Astrocyte of the cerebellum (primary cell): ENCODE measurements around the gene MFSD1.

Source experiments
- DNase-seq: peaks from one replicate; pipeline ENCODE4 v3.0.0-alpha.2; 2011; ENCODE audit warnings: low read depth
- H3K4me3 ChIP-seq: 2 replicates; pipeline ENCODE4 v1.5.1; 2011; ENCODE audit warnings: mild to moderate bottlenecking, low read depth, low read length, moderate library complexity
- in situ Hi-C: cut with HindIII; loops from 2 replicates; pipeline ENCODE4 v1.10.0; 2017; ENCODE audit warnings: low sequenced_read_pairs
- TF ChIP-seq, protein P1 (sequence below): IDR thresholded peaks from 2 replicates; pipeline ENCODE4 v1.5.1; 2012; ENCODE audit warnings: low read length, low read depth, moderate library complexity, mild to moderate bottlenecking; ENCODE audit errors: missing control alignments

The MFSD1 gene

GRCh38 chr3:158765518-158766205, 36.2 kb upstream of the MFSD1 start:
- DNase-seq: no peak
- no peak overlapping the region for H3K4me3 ChIP-seq
- in situ Hi-C loops: no loop called here
- TF ChIP-seq, protein P1, sequence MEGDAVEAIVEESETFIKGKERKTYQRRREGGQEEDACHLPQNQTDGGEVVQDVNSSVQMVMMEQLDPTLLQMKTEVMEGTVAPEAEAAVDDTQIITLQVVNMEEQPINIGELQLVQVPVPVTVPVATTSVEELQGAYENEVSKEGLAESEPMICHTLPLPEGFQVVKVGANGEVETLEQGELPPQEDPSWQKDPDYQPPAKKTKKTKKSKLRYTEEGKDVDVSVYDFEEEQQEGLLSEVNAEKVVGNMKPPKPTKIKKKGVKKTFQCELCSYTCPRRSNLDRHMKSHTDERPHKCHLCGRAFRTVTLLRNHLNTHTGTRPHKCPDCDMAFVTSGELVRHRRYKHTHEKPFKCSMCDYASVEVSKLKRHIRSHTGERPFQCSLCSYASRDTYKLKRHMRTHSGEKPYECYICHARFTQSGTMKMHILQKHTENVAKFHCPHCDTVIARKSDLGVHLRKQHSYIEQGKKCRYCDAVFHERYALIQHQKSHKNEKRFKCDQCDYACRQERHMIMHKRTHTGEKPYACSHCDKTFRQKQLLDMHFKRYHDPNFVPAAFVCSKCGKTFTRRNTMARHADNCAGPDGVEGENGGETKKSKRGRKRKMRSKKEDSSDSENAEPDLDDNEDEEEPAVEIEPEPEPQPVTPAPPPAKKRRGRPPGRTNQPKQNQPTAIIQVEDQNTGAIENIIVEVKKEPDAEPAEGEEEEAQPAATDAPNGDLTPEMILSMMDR: no peak

GRCh38 chr3:158766364-158766763, 35.5 kb upstream of the MFSD1 start:
- DNase-seq: no peak
- no peak overlapping the region for H3K4me3 ChIP-seq
- TF ChIP-seq, protein P1: no peak
- in situ Hi-C loops: no loop called here

GRCh38 chr3:158768361-158768787, 33.5 kb upstream of the MFSD1 start:
- in situ Hi-C loops: no loop called here
- no peak for DNase-seq
- TF ChIP-seq, protein P1: no peak
- H3K4me3 ChIP-seq: no peak overlapping the region

GRCh38 chr3:158768881-158769543, 32.8 kb upstream of the MFSD1 start:
- in situ Hi-C loops: no loop called here
- TF ChIP-seq, protein P1: no peak
- H3K4me3 ChIP-seq: no peak overlapping the region
- peak; percentile 94 for DNase-seq

DNA sequence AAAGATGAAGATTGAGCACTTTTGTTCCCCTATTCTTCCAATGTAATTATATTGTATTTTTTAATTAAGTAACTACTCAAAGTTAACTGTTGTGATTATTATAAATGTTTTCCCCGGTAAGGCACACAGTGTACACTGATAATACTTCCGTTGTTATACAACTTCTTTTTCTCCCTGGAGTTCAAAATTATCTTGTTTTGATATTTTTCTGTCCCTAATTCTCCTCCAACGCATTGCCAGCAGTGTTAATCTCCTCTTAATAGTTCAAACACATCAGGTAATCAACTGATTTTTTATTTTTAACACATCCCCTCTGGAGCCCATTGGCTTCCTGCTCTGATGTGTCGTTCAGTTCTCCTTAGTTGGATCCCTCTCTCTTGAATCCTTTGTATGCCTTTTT, 32.3 kb upstream of the MFSD1 start:
- in situ Hi-C loops: no loop called here
- no peak overlapping the region for H3K4me3 ChIP-seq
- TF ChIP-seq, protein P1: no peak
- no peak for DNase-seq

DNA sequence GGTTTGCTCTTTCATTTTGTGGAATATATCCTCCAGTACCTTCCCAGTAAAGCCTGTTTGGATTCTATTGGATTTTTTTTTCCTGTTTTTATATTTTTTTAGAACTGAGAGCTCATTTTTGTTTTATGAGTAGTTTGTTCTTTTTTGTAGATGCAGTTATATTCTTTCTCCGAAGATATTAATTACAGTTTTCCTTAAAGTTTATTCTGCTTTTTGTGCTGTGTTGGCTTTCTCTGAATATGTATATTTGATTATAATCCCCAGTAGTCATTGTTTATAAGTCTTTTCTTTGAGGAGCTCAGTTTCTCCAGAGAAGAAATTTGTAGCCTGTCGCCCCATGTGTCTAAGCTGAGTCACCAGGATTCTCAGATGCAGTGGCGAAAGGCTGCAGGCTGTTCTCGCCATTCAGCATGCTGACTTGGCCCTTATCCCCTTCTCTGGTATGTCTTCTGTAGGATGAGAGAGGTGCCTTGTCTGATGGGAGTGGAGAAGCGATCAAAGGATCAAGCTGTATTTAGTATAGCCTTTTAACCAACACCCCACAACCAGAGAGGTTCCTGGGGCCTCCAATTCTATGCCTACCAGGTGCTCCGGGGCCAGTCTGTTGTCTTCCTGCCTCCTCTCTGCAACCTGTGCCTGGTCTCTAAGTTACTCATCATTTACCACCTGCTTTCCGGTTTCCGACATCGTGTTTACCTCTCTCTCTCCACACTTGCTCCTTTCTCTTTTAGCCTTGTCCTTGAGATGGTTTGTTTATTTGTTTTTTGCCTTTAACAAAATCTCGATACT, 31.7 kb upstream of the MFSD1 start:
- no peak for DNase-seq
- in situ Hi-C loops: no loop called here
- H3K4me3 ChIP-seq: no peak overlapping the region
- TF ChIP-seq, protein P1: no peak
